CD14-positive monocyte (primary cell): ENCODE results near the gene SERPING1. TPM values are rescaled to one million over a fixed set of nuclear protein-coding genes. Genes with fewer than 3 reads are reported as not detected.

Experiments
- DNase-seq, 3 donors: peaks; one replicate each; pipeline ENCODE4 v3.0.0-alpha.2; 2011 to 2022
- H2AFZ ChIP-seq: 2 replicates; pipeline ENCODE4 v1.6.0; 2012; ENCODE audit warnings: mild to moderate bottlenecking, low read depth, low read length, inconsistent platforms; ENCODE audit not compliant: insufficient read depth, poor library complexity, severe bottlenecking
- H3K27ac ChIP-seq, 2 donors: 1 replicate in 1 of 2; 2 replicates in 1 of 2; pipeline ENCODE4 v1.5.1; 2012 to 2013; ENCODE audit warnings: low read length in 2 of 2, control low read depth in 1 of 2, inconsistent platforms in 1 of 2, low read depth in 1 of 2, mild to moderate bottlenecking in 1 of 2
- H3K27me3 ChIP-seq, 2 donors: one replicate each; pipeline versions ENCODE4 v1.6.0 to v1.6.1; 2011 to 2013; ENCODE audit warnings: low read length in 2 of 2; ENCODE audit not compliant: control insufficient read depth in 2 of 2, insufficient read depth in 2 of 2
- H3K36me3 ChIP-seq, 2 donors: replicated peaks in 1 of 2; 1 replicate in 1 of 2; 2 replicates in 1 of 2; pipeline versions ENCODE4 v1.5.1 to v1.6.1; 2012 to 2013; ENCODE audit warnings: low read length in 2 of 2, control low read depth in 1 of 2, inconsistent platforms in 1 of 2, mild to moderate bottlenecking in 1 of 2; ENCODE audit not compliant: insufficient read depth in 2 of 2, control insufficient read depth in 1 of 2
- H3K4me1 ChIP-seq, 2 donors: 1 replicate in 1 of 2; 2 replicates in 1 of 2; pipeline versions ENCODE4 v1.5.1 to v1.6.1; 2012 to 2013; ENCODE audit warnings: low read length in 2 of 2, control low read depth in 1 of 2, inconsistent platforms in 1 of 2, mild to moderate bottlenecking in 1 of 2, moderate library complexity in 1 of 2; ENCODE audit not compliant: insufficient read depth in 2 of 2, control insufficient read depth in 1 of 2
- H3K4me2 ChIP-seq: replicated peaks from 2 replicates; pipeline ENCODE3; 2012; ENCODE audit warnings: low read length, moderate library complexity, mild to moderate bottlenecking; ENCODE audit not compliant: poor library complexity, severe bottlenecking; ENCODE audit errors: extremely low read depth
- H3K4me3 ChIP-seq, 3 experiments: fragments of 200-600 bp in 1 of 3; sonication (generic) in 1 of 3; replicated peaks in 1 of 3; 1 replicate in 2 of 3; 2 replicates in 1 of 3; pipeline ENCODE4 v1.5.1; 2011 to 2013; ENCODE audit warnings: low read length in 3 of 3, mild to moderate bottlenecking in 3 of 3, control low read depth in 2 of 3, low read depth in 2 of 3, inconsistent platforms in 1 of 3, moderate library complexity in 1 of 3
- H3K79me2 ChIP-seq: 2 replicates; pipeline ENCODE4 v1.6.0; 2012; ENCODE audit warnings: mild to moderate bottlenecking, control low read depth, inconsistent platforms, low read length, moderate library complexity; ENCODE audit not compliant: insufficient read depth
- H3K9ac ChIP-seq: 2 replicates; pipeline ENCODE4 v1.6.0; 2017; ENCODE audit warnings: low read length, mild to moderate bottlenecking; ENCODE audit not compliant: insufficient read depth, poor library complexity, severe bottlenecking
- H3K9me3 ChIP-seq, 2 donors: replicated peaks in 1 of 2; 1 replicate in 1 of 2; 2 replicates in 1 of 2; pipeline versions ENCODE4 v1.5.1 to v1.6.1; 2012 to 2013; ENCODE audit warnings: low read length in 2 of 2, control low read depth in 1 of 2; ENCODE audit not compliant: control insufficient read depth in 1 of 2, insufficient read depth in 1 of 2
- H4K20me1 ChIP-seq: 2 replicates; pipeline ENCODE4 v1.6.0; 2012; ENCODE audit warnings: mild to moderate bottlenecking, low read length, control low read depth, moderate library complexity; ENCODE audit not compliant: insufficient read depth
- H3K27ac Mint-ChIP-seq, 7 donors: one replicate each; pipeline ENCODE4 v1.8.0; 2020; ENCODE audit warnings: mild to moderate bottlenecking in 7 of 7, mixed read lengths in 7 of 7, moderate library complexity in 6 of 7, inconsistent platforms in 2 of 7
- H3K27me3 Mint-ChIP-seq, 3 donors: one replicate each; pipeline ENCODE4 v1.8.0; 2021 to 2022; ENCODE audit warnings: low read depth in 3 of 3, mild to moderate bottlenecking in 3 of 3, mixed read lengths in 3 of 3, moderate library complexity in 3 of 3, inconsistent platforms in 1 of 3
- H3K36me3 Mint-ChIP-seq, 2 donors: one replicate each; pipeline ENCODE4 v1.8.0; 2020; ENCODE audit warnings: mixed read lengths in 2 of 2, inconsistent platforms in 1 of 2, mild to moderate bottlenecking in 1 of 2
- H3K4me1 Mint-ChIP-seq: one replicate; pipeline ENCODE4 v1.8.0; 2020; ENCODE audit warnings: mild to moderate bottlenecking, mixed read lengths
- H3K4me3 Mint-ChIP-seq, 2 donors: one replicate each; pipeline ENCODE4 v1.8.0; 2020; ENCODE audit warnings: mild to moderate bottlenecking in 2 of 2, mixed read lengths in 2 of 2, moderate library complexity in 1 of 2
- H3K9me3 Mint-ChIP-seq, 7 donors: one replicate each; pipeline ENCODE4 v1.8.0; 2020 to 2022; ENCODE audit warnings: mixed read lengths in 7 of 7, mild to moderate bottlenecking in 6 of 7, moderate library complexity in 6 of 7, inconsistent platforms in 2 of 7
- CTCF ChIP-seq: fragments of 200-600 bp; IDR thresholded peaks from one replicate; pipeline ENCODE4 v1.8.0; 2022; ENCODE audit warnings: antibody characterized with exemption, mild to moderate bottlenecking
- WGBS: methylation state at CpG from one replicate; pipeline ENCODE4 v1.1.5; 2013; ENCODE audit warnings: missing lambda C conversion rate; ENCODE audit not compliant: insufficient coverage; 5-methylcytosine and 5-hydroxymethylcytosine counted together
- intact Hi-C, 2 donors: fragments of 100-400 bp; cut with micrococcal nuclease; formaldehyde crosslinking; loops; one replicate each; pipeline versions ENCODE4 v1.15.0 to v1.15.1; 2023
- polyA plus RNA-seq, 3 donors: library from polyadenylated mRNA; depleted of rRNA in 1 of 3; unstranded in 2 of 3; stranded (reverse) in 1 of 3; fragments of 300-500 nt in 2 of 3; fragments of >200 nt in 1 of 3; fragmentation: Illumina TruSeq in 2 of 3; gene quantifications; 1 replicate in 2 of 3; 2 replicates in 1 of 3; pipeline ENCODE4 v1.2.3, GENCODE V29; 2012 to 2021

SERPING1 gene
- polyA plus RNA-seq, 3 donors, result 7.3 to 10.8 (median 8.5) TPM

GRCh38 chr11:57584341-57584740 lies 13.1 kb upstream of the SERPING1 start:
- Histone ChIP-seq H3K4me1 (peaks cover 0 to 7% of the 10 kb centered on the region in 2 donors), H2AFZ (no peak overlapping the region), H3K9ac (no peak overlapping the region), H3K4me2 (no peak overlapping the region), H3K4me3 (no peak overlapping the region), H3K36me3 (no peaks in the 10 kb centered on the region), H3K79me2 (no peaks in the 10 kb centered on the region), H3K27me3 (no peaks in the 10 kb centered on the region), H3K27ac (no peak overlapping the region), H3K9me3 (no peaks in the 10 kb centered on the region), H4K20me1 (no peaks in the 10 kb centered on the region)
- DNase-seq, result no peak
- H3K4me1 Mint-ChIP-seq, result peaks cover 13% of the 10 kb centered on the region
- peaks cover 1 to 5% (median 2%) of the 10 kb centered on the region in 3 donors for H3K27me3 Mint-ChIP-seq
- H3K9me3 Mint-ChIP-seq, result no peaks in the 10 kb centered on the region
- intact Hi-C loops, result no loop called here
- no peak overlapping the region for H3K4me3 Mint-ChIP-seq
- no peak overlapping the region for H3K27ac Mint-ChIP-seq
- TF ChIP-seq CTCF, result no peak
- 98% methylated on average over 8 of the region's 9 CpGs for WGBS
- no peaks in the 10 kb centered on the region for H3K36me3 Mint-ChIP-seq

DNA sequence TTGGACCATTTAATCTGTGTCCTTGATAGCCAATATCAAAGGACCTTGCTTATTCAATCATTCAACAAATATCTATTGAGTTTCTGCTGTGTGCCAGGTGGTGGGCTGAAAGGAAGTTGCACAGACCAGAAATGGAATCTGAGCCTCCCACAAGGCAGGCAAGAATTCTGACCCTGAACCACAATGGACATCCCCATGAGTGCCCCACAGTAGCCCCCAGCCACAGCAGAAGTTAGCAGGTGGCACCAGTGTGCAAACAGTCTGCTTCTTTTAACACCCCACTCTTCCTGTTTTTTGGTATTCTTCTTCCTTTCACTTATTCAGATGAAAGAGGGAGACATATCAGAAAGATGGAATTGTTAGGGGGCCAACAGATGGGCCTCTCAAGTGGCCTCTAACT lies 12.2 kb upstream of the SERPING1 start:
- Histone ChIP-seq H3K27me3 (no peaks in the 10 kb centered on the region), H3K4me1 (peaks cover 0 to 7% of the 10 kb centered on the region in 2 donors), H3K9ac (no peak overlapping the region), H4K20me1 (no peaks in the 10 kb centered on the region), H3K36me3 (no peaks in the 10 kb centered on the region), H3K27ac (no peak overlapping the region), H3K4me2 (no peak overlapping the region), H3K9me3 (no peaks in the 10 kb centered on the region), H3K79me2 (no peaks in the 10 kb centered on the region), H2AFZ (no peak overlapping the region), H3K4me3 (no peak overlapping the region)
- no peak for TF ChIP-seq CTCF
- DNase-seq, result no peak
- H3K27me3 Mint-ChIP-seq, result peaks cover 1 to 5% (median 5%) of the 10 kb centered on the region in 3 donors
- H3K9me3 Mint-ChIP-seq, result no peaks in the 10 kb centered on the region
- H3K4me1 Mint-ChIP-seq, result peaks cover 13% of the 10 kb centered on the region
- no peak overlapping the region for H3K27ac Mint-ChIP-seq
- no peak overlapping the region for H3K4me3 Mint-ChIP-seq
- intact Hi-C loops, result no loop called here
- H3K36me3 Mint-ChIP-seq, result no peaks in the 10 kb centered on the region
